MCF 10A (cell line): ENCODE results near the gene CTNNA2. TPM values are rescaled to one million over a fixed set of nuclear protein-coding genes. Genes with fewer than 3 reads are reported as not detected.

Experiments used
- BruUV-seq: library from RNA; stranded (reverse); fragments of 400-500 nt; replicated peaks from 2 replicates; lab custom pipeline; 2021; lab: Mats Ljungman, UMichigan
- CTCF ChIA-PET: fragments of 300-600 bp; sonication (Branson Sonifier 250); formaldehyde crosslinking; extraction: SDS; loops from one replicate; lab custom pipeline; 2021; ENCODE audit warnings: antibody characterized with exemption, inconsistent platforms; lab: Yijun Ruan, JAX
- POLR2A ChIA-PET: fragments of 300-600, 350-650 bp; sonication (Branson Sonifier 250); formaldehyde crosslinking; extraction: SDS; loops from one replicate; lab custom pipeline; 2020; ENCODE audit warnings: antibody characterized with exemption, inconsistent platforms; lab: Yijun Ruan, JAX
- DNase-seq: peaks from one replicate; pipeline ENCODE4 v3.0.0-alpha.2; 2018; ENCODE audit not compliant: unreplicated experiment
- H3K27ac Mint-ChIP-seq: one replicate; pipeline ENCODE4 v1.8.0; 2022; ENCODE audit warnings: mild to moderate bottlenecking, low read depth, mixed read lengths; ENCODE audit not compliant: unreplicated experiment
- H3K27me3 Mint-ChIP-seq: one replicate; pipeline ENCODE4 v1.8.0; 2022; ENCODE audit warnings: mixed read lengths; ENCODE audit not compliant: insufficient read depth, unreplicated experiment
- H3K36me3 Mint-ChIP-seq: one replicate; pipeline ENCODE4 v1.8.0; 2022; ENCODE audit warnings: mild to moderate bottlenecking, moderate library complexity, mixed read lengths; ENCODE audit not compliant: insufficient read depth, unreplicated experiment
- H3K4me1 Mint-ChIP-seq: one replicate; pipeline ENCODE4 v1.8.0; 2022; ENCODE audit warnings: mixed read lengths; ENCODE audit not compliant: insufficient read depth, unreplicated experiment
- H3K4me3 Mint-ChIP-seq: one replicate; pipeline ENCODE4 v1.8.0; 2022; ENCODE audit warnings: mild to moderate bottlenecking, moderate library complexity, mixed read lengths; ENCODE audit not compliant: unreplicated experiment
- H3K9me3 Mint-ChIP-seq: one replicate; pipeline ENCODE4 v1.8.0; 2022; ENCODE audit warnings: mixed read lengths; ENCODE audit not compliant: unreplicated experiment
- CTCF ChIP-seq: fragments of 200-600 bp; IDR thresholded peaks from one replicate; pipeline ENCODE4 v1.8.0; 2022; ENCODE audit warnings: antibody characterized with exemption, mild to moderate bottlenecking; ENCODE audit not compliant: unreplicated experiment
- intact Hi-C: fragments of 100-400 bp; cut with micrococcal nuclease; formaldehyde crosslinking; loops from 2 replicates; pipeline ENCODE4 v1.14.1; 2022
- total RNA-seq: library from RNA; stranded (reverse); gene quantifications from 2 replicates; pipeline ENCODE4 v1.2.3, GENCODE V29; 2022

Gene CTNNA2
- total RNA-seq, 1 experiment from 2014 or later = not detected

DNA sequence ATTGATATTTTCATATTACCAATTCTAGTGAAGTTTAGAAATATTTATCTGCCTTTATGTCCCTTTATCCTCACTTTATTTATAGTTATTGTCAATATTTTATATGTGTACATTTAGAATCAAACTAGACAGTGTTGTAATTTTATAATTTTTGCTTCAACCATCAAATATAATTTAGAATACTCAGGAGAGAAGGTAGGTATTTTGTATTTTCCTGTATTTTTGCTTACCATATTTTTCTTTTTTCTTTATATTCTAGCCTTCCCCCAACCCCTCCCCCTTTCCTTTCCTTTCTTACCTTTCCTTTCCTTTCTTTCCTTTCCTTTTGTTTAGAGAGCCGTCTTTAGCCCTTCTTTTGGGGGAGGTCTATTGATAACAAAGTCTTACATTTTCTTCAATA lies 651.5 kb downstream of the CTNNA2 start:
- no peaks in the 10 kb centered on the region for H3K4me1 Mint-ChIP-seq
- BruUV-seq = no TSS peak
- no peak for DNase-seq
- H3K9me3 Mint-ChIP-seq = no peaks in the 10 kb centered on the region
- TF ChIP-seq CTCF = no peak
- no peak overlapping the region for H3K4me3 Mint-ChIP-seq
- no peaks in the 10 kb centered on the region for H3K36me3 Mint-ChIP-seq
- intact Hi-C loops = no loop called here
- POLR2A ChIA-PET = no interaction called here
- no peaks in the 10 kb centered on the region for H3K27me3 Mint-ChIP-seq
- no peak overlapping the region for H3K27ac Mint-ChIP-seq
- CTCF ChIA-PET = interaction anchor here (0.6 kb wide), 1 partner anchor 361 kb away, joined by 3 read pairs; no protein-coding TSS in a partner anchor

DNA sequence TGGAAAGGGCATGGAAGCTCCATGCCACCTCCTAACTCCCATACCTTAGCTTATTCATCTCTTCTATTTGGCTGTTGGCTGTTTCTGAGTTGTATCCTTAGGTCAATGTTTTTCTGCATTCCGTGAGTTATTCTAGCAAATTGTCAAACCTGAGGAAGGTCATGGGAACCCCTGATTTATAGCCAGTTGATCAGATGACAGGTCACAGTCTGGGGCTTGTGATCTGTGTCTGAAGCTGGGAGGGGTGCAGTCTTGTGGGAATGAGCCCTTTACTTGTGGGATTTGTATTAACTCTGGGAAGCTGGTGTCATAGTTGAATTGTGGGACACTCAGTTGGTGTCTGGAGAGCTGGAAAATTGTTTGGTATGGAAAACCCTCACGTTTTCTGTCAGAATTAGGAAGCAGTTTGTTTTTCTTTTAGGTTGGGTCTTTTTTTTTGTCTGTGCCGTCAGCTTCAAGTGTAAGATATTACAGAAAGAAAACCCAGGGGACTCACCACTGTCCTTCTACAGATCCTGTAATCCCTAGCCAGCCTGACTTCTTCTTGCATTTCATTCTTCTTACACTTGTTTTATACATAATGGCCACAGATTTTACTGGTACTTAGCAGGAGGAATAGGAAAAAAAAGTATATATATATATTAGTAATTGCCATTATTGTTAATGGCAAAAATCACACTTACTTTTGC lies 653.8 kb downstream of the CTNNA2 start:
- intact Hi-C loops = no loop called here
- Mint-ChIP-seq H3K36me3 (no peaks in the 10 kb centered on the region), H3K9me3 (no peaks in the 10 kb centered on the region), H3K27me3 (no peaks in the 10 kb centered on the region), H3K4me3 (no peak overlapping the region), H3K27ac (no peak overlapping the region), H3K4me1 (no peaks in the 10 kb centered on the region)
- no peak for TF ChIP-seq CTCF
- no peak for DNase-seq
- ChIA-PET CTCF (no interaction called here), POLR2A (interaction anchor here (1.0 kb wide), 1 partner anchor 24 kb away, joined by 3 read pairs; no protein-coding TSS in a partner anchor)
- BruUV-seq = no TSS peak

GRCh38 chr2:80167284-80167808 lies 654.5 kb downstream of the CTNNA2 start:
- Mint-ChIP-seq H3K36me3 (no peaks in the 10 kb centered on the region), H3K27ac (no peak overlapping the region), H3K4me3 (no peak overlapping the region), H3K27me3 (no peaks in the 10 kb centered on the region), H3K9me3 (no peaks in the 10 kb centered on the region), H3K4me1 (no peaks in the 10 kb centered on the region)
- no TSS peak for BruUV-seq
- no peak for DNase-seq
- POLR2A ChIA-PET = no interaction called here
- CTCF ChIA-PET = no interaction called here
- intact Hi-C loops = no loop called here
- no peak for TF ChIP-seq CTCF

GRCh38 chr2:80168037-80168436 lies 655.2 kb downstream of the CTNNA2 start:
- no peak for TF ChIP-seq CTCF
- H3K36me3 Mint-ChIP-seq = no peaks in the 10 kb centered on the region
- intact Hi-C loops = no loop called here
- ChIA-PET POLR2A (no interaction called here), CTCF (interaction anchor here (0.5 to 0.6 kb wide), 2 partner anchors 37 to 145 kb away, joined by 3 read pairs; no protein-coding TSS in a partner anchor)
- no peaks in the 10 kb centered on the region for H3K9me3 Mint-ChIP-seq
- no TSS peak for BruUV-seq
- H3K4me3 Mint-ChIP-seq = no peak overlapping the region
- H3K4me1 Mint-ChIP-seq = no peaks in the 10 kb centered on the region
- H3K27ac Mint-ChIP-seq = no peak overlapping the region
- no peak for DNase-seq
- no peaks in the 10 kb centered on the region for H3K27me3 Mint-ChIP-seq
